ENCODE results near the gene LIPI.

DNA sequence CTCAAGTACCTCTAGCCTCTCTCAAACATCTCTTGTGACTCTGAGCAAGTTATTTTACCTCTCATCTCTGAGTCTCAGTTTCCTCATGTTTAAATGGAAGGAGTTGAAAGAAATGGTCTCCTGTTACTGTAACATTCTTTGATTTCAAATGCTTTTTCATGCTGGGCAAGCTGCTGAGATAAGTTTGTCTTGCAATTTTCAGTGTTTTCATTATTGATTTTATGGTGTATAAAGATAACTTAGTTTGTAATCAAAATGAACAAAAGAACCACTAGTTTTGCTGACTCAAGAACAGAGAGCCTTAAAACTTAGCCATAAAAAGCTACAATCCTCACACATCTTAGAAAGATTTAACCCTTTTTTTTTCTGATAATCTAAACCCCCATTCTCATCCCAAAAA lies 4.5 kb downstream of the LIPI start:
- TF ChIP-seq POLR2A (IDR thresholded peaks at IDR 0.05), result no peak
- TF ChIP-seq, protein P1, sequence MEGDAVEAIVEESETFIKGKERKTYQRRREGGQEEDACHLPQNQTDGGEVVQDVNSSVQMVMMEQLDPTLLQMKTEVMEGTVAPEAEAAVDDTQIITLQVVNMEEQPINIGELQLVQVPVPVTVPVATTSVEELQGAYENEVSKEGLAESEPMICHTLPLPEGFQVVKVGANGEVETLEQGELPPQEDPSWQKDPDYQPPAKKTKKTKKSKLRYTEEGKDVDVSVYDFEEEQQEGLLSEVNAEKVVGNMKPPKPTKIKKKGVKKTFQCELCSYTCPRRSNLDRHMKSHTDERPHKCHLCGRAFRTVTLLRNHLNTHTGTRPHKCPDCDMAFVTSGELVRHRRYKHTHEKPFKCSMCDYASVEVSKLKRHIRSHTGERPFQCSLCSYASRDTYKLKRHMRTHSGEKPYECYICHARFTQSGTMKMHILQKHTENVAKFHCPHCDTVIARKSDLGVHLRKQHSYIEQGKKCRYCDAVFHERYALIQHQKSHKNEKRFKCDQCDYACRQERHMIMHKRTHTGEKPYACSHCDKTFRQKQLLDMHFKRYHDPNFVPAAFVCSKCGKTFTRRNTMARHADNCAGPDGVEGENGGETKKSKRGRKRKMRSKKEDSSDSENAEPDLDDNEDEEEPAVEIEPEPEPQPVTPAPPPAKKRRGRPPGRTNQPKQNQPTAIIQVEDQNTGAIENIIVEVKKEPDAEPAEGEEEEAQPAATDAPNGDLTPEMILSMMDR (IDR thresholded peaks at IDR 0.05), result no peak

Measured in body of pancreas (tissue), 4 donors.